ENCODE measurements around the gene TRAPPC14.

TRAPPC14 gene

DNA sequence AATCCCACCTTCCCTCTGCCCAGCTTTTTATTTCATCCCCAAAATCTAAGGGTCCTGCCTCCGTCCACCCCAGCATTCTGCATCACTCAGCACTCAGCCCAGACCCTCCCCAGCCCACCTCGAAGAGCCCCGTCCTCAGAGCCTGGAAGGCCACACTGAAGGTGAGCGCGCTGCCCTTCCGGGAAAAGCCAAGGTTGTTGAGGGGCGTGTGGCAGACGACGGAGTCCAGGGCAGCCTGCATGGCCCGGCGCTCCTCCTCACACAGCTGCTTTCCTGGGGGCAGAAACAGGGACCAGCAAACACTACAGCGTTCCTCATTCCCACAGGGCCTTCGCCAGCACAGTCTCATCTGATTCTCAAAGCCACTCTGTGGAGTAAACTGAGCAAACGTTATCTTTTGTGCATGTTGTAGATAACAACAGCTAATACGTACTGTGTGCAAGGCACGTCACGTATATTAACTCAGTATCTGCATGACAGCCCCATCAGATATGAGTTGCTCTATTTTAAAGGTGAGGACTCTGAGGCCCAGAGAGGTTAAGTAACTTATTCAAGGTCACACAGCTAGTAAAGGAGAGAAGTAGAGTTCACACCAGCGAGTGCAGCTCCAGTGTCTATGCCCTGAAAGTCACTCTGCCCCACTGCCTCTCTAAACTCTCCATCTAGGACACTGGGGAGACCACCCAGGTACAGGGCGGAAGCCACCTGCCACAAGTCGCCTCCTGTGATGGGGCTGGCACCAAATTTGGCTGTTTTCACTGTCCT is 2.8 kb downstream of the TRAPPC14 start:
- DNase-seq (ENCODE audit: low read depth), result no peak
- no peak overlapping the region for H3K4me3 ChIP-seq (ENCODE audit: low read depth, low read length)
- TF ChIP-seq, protein P1, sequence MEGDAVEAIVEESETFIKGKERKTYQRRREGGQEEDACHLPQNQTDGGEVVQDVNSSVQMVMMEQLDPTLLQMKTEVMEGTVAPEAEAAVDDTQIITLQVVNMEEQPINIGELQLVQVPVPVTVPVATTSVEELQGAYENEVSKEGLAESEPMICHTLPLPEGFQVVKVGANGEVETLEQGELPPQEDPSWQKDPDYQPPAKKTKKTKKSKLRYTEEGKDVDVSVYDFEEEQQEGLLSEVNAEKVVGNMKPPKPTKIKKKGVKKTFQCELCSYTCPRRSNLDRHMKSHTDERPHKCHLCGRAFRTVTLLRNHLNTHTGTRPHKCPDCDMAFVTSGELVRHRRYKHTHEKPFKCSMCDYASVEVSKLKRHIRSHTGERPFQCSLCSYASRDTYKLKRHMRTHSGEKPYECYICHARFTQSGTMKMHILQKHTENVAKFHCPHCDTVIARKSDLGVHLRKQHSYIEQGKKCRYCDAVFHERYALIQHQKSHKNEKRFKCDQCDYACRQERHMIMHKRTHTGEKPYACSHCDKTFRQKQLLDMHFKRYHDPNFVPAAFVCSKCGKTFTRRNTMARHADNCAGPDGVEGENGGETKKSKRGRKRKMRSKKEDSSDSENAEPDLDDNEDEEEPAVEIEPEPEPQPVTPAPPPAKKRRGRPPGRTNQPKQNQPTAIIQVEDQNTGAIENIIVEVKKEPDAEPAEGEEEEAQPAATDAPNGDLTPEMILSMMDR (conservative IDR thresholded peaks at IDR 0.05; ENCODE audit: low read depth, low read length), result no peak

DNA sequence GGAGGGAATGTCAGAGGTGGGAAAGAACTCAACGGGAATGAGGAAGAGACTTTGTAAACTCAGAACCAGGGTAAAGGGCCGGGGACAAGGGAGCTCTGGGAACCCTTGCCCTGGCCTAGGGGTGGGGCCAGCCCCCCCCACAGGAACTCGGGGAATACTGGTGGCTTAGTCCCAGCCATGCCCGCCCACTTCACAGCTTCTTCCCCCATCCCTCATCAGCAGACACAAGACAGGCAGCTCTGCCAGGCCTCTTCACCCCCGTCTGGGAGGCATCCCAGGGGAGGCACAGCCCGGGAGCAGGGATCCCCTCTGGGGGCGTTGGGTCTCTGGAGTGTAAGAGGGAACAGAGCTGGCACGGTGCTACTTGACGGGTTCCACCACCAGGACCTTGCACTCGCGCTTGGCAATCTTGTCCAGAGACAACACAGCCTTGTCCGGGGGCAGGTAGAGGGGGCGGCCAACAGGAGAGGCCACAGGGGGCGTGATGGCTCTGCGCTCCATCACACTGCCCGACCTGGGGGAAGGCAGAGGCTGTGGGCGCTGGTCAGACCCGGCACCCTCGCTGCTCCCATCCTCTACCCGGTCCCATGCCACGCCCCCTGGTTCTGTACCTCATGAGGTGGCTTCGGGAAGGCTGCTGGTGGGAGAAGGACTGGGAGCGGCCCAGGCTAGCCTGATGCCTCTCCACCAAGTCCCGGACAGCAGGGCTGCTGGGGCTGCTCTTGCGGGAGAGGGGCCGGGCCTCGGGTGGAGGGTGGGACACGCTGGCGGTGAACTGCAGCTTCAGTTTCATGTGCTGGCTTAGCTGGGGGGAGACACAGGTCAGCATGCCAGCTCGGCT is 3.7 kb downstream of the TRAPPC14 start:
- DNase-seq (ENCODE audit: low read depth), result no peak
- H3K4me3 ChIP-seq (ENCODE audit: low read depth, low read length), result no peak overlapping the region
- TF ChIP-seq, protein P1 (conservative IDR thresholded peaks at IDR 0.05; ENCODE audit: low read depth, low read length), result no peak

DNA sequence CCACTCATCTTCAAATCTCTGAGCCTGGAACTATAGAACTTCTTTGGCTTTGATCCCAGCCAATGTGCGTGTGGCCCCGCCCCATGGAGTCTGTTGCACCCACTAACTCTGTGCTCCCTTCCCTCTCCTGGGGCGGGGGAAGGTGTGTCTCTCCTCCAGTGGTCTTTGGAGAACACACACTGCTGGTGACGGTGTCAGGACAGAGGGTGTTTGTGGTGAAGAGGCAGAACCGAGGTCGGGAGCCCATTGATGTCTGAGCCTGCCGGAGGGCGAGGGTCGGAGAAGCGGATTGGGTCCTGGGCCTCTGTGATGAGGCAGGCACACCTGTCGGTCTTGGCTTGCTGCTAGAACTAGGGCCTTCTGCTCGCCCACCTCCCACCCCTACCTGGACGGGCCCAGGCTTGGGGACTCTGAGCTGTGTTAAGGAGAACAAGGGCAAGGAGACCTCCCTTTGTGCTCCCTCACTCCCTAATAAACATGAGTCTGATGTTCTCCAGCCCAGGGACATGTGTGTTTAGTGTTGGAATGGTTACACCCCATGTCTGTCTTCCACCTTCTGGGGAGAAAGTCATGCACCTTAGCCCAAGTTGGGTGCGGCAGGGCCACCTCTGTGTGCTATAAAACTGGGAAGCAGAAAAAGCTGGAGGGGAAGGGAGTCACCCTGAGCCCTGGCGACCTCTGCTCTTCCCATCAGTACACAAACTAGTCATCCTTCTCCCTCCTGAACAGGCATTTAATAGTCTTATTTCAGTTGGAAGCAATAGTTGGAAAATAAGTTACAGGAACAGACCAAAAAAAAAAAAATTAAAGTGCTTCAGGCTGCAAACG is 4.6 kb downstream of the TRAPPC14 start:
- DNase-seq (ENCODE audit: low read depth), result no peak
- TF ChIP-seq, protein P1 (conservative IDR thresholded peaks at IDR 0.05; ENCODE audit: low read depth, low read length), result no peak
- H3K4me3 ChIP-seq (ENCODE audit: low read depth, low read length), result no peak overlapping the region

DNA sequence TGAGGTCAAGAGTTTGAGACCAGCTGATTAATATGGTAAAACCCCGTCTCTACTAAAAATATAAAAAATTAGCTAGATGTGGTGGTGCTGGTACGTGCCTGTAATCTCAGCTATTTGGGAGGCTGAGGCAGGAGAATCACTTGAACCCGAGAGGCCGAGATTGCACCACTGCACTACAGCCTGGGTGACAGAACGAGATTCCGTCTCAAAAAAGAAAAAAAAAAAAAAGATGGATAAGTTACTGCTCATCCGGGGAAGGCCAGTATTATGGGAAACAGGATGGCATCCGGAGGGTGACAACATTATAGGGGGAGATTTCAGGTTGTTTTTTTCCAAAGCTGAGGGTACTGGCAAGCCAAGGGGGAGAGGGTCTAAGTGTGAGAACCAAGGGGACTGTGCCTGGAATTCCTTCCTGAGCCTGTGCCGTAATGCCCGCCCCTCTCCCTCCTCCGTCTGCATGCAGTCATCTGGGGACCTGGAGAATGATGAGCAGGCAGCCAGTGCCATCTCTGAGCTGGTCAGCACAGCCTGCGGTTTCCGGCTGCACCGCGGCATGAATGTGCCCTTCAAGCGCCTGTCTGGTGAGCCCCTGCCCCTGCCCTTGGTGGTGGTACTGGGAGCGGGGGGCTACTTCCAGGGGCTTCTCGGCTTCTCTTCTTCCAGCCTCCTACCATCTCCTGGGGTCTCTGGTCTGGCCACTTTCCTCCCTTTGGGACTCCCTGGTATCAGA is 5.4 kb downstream of the TRAPPC14 start:
- TF ChIP-seq, protein P1 (conservative IDR thresholded peaks at IDR 0.05; ENCODE audit: low read depth, low read length), result no peak

DNA sequence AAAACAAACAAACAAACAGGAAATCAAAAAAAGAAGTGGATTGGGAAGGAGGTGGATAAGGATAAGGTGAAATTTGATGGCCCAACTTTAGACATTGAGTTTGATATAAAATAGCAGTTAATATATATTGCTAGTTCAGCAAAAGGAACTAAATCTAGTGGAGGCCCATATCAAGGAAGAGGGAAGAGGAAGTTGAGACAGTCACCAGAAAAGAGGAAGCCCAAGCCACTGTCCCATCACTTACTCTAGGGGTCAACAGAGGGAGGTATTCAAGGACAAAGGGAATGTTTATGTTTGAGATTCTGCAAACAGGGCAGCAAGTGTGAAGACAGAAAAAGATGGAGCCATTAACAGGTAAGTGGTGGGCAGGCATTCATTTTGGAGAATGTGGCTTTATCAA is 6.1 kb downstream of the TRAPPC14 start:
- TF ChIP-seq, protein P1 (conservative IDR thresholded peaks at IDR 0.05; ENCODE audit: low read depth, low read length), result no peak
- no peak for DNase-seq (ENCODE audit: low read depth)
- H3K4me3 ChIP-seq (ENCODE audit: low read depth, low read length), result no peak overlapping the region

More for the DNA sequence above, 5.4 kb downstream of the TRAPPC14 start:
- H3K4me3 ChIP-seq (ENCODE audit: low read depth, low read length), result no peak overlapping the region
- DNase-seq (ENCODE audit: low read depth), result no peak

Measured in choroid plexus epithelial cell (primary cell).